NOMO-1 treated with DMSO at 0.1 percent for 48 hours (cell line): Measurements from ENCODE around the gene PTOV1.
"Not testable (repeated sequence)": the region's sequence is repeated elsewhere in the genome, so short reads cannot be mapped to it uniquely, and the experiment has no call there.

Source experiments
- DNase-seq: peaks from one replicate; lab custom pipeline; 2025; ENCODE audit not compliant: unreplicated experiment; lab: John Stamatoyannopoulos, UW

Gene PTOV1

DNA sequence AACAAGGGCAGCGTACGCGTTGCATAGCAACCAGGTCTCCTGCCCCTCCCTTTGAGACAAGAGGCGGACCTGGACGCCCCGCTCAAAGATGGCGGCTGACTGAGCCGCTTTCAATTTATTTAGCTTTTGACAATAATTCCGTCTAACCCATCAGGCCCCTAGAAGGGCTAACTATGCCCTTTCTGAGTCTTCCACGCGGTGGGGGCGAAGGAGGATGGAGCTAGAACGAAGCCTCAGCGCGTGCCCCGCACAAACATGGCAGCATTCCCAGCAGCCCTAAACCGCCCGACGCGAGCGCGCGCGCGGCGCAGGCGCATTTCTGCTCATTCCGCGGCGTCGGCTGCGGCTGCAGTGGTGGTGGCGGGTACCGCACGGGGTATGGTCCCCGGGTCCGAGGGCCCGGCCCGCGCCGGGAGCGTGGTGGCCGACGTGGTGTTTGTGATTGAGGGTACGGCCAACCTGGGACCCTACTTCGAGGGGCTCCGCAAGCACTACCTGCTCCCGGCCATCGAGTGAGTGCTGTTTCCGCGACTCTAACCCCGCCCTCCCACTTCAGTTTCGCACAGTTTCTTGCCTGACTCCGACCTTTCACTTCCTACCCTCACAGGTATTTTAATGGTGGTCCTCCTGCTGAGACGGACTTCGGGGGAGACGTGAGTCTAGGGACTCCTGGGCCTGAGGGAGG lies 32.9 kb upstream of the PTOV1 start, which contains the start of gene MED25:
MED25 (plus strand) TSS at position 326 of the 685 bp plus-strand sequence; CDS start at position 379, 53 bp downstream.
- DNase-seq: peak; percentile 83

DNA sequence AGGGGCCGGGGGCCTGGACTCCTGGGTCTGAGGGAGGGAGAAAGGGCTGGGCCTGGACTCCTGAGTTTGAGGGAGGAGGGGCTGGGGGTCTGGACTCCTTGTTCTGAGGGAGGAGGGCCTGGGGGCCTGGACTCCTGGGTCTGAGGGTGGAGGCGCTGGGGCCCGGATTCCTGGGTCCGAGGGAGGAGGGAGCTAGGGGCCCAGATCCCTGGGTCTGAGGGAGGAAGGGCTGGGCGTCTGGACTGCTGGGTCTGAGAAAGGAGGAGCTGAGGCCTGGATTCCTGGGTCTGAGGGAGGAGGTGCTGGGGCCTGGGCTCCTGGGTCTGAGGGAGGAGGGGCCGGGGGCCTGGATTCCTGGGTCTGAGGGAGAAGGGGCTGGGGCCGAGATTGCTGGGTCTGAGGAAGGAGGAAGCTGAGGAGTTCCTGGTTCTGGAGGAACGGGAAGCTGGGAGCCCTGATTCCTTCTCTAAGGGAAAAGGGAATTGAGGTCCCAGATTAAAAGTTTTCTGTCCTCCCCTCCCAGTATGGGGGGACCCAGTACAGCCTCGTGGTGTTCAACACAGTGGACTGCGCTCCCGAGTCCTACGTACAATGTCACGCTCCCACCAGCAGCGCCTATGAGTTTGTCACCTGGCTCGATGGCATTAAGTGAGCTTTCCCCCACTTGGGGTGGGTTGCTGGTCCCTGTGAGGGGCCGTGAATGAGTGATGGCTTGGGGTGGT lies 32.1 kb upstream of the PTOV1 start:
- no peak for DNase-seq

DNA sequence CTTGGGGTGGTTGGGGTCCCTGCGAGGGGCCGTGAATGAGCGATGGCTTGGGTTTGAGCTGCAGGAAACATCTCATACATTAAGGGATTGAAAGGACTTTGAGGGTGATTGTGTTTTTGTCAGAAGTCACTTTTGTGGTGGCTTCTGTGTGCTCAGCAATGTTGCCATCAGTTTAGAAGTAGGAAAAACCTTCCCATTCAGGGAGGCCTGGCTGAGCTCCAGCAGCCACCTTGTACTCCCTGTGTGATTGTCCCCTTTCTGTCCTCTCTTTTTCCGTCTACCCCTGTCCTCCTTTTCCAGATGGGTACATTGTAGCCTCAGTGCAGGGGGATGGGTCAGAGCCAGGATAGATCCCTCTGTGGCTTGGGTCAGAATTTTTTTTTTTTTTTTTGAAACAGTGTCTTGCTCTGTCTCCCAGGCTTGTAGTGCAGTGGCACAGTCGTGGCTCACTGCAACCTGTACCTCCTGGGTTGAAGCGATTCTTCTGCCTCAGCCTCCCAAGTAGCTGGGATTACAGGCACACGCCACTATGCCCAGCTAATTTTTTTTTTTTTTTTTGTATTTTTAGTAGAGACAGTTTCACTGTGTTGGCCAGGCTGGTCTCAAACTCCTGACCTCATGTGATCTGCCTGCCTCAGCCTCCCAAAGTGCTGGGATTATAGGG lies 31.4 kb upstream of the PTOV1 start:
- not testable (repeated sequence) for DNase-seq

DNA sequence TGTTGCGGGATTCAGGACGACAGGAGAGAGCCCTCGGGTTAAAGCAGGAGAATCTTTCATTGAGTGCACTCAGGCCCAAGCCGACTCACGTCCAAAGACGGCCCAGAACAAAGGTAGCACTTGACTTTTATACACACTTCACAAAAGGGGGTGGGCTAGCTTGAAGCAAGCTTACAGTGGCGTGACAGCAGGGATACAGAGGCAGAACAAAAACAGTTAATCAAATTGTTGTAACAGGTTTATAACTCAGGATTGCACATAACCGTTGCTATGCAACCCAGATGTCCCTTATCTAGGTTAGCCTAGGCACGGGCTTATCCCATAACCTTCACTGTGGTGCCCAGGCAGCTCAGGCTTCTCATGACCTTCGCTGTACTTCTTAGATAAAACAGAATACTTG lies 30.8 kb upstream of the PTOV1 start:
- no peak for DNase-seq

DNA sequence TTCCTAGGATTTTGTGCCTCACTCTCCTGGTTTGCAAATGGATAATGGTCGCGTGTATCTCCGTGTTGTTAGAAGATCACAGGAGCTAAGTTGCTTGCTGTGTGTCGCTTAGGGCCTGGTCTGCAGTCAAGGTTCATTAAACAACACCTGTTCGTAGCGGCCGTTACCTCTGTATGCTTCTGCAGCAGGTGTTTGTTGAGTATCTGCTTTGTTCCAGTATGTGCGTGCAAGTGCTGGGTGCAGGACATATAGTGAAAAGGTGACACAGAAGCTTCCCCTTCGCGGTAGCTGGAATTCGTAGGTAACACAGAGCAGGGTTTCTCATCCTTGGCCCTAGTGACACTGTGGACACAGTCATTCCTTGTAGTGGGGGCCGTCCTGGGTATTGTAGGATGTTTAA lies 27.5 kb upstream of the PTOV1 start:
- DNase-seq: no peak

DNA sequence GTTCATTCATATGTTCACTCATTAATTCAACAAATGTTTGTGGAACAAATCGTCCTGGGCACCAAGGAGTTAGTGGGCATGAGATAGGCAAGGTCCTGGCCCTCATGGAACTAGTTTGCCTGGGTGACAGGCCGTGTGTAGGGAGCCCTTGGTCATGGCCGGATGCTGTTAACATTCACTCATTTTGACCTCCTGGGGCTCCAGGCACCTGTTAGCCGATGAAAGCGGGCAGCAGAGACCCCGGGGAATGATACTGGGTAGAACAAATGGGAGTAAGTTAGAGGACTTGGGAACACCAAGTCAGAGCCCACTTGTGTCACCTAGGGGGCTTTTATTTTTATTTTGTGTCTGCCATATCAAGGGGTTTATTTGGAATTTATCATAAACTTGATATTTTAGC lies 26.3 kb upstream of the PTOV1 start:
- DNase-seq: no peak

DNA sequence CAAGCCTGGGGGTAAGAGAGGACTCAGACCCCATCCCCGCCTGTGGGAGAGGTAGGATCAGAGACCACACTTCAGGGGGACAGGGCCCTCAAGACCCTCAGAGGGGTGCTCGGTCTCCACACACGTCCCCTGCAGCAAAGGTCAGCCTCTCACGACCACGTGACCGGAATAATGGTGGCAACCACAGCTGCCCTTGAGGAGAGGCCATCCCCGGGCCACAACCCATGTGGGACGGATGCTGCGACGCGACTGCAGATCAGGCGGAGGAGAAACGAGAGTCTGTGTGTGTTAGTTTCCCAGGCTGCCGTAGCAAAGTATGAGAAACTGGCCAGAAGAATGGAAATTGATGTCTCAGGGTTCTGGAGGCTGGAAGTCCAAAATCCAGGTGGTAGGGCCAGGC lies 23.9 kb upstream of the PTOV1 start:
- DNase-seq: no peak

DNA sequence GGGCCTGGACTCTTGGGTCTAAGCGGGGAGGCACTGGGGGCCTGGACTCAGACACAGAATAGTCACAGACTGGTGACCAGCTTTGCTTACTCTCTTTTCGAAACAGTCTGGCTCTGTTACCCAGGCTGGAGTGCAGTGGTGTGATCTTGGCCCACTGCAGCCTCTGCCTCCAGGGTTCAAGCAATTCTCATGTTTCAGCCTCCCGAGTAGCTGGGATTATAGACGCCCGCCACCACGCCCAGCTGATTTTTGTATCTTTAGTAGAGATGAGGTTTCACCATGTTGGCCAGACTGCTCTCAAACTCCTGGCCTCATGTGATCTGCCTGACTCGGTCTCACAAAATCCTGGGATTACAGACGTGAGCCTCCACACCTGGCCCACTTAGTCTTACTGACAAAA lies 21.8 kb upstream of the PTOV1 start:
- DNase-seq: no peak

DNA sequence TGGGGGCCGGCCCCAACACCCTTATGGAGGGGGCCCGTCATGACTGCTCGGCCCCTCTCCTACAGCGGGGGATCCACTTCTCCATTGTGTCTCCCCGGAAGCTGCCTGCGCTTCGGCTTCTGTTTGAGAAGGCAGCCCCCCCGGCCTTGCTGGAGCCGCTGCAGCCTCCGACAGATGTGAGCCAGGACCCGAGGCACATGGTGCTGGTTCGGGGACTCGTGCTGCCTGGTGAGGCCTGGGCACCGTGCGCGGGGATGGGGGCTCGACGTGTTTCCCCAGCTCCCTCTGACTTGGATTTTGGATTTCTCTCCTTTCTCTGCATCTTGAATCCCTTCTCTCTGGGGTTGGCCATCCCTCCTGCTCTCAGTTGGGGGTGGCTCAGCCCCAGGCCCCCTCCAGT lies 21.2 kb upstream of the PTOV1 start:
- no peak for DNase-seq

DNA sequence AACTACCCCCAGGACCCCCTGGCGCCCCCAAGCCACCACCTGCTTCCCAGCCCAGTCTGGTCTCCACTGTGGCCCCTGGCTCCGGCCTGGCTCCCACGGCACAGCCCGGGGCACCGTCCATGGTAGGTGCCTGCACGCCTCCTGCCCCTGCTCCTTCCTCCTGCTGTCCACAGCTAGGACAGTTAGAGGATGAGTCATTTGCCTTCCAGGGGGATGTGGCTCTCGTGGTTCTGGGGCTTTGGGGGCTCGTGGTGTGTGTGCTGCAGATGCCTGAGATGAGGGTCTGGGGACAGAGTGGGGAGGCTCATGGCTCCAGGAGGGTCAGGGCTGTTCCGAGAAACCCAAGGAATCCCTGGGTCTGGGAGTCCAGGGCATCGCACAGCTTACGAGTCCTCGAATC lies 20.2 kb upstream of the PTOV1 start:
- DNase-seq: no peak

DNA sequence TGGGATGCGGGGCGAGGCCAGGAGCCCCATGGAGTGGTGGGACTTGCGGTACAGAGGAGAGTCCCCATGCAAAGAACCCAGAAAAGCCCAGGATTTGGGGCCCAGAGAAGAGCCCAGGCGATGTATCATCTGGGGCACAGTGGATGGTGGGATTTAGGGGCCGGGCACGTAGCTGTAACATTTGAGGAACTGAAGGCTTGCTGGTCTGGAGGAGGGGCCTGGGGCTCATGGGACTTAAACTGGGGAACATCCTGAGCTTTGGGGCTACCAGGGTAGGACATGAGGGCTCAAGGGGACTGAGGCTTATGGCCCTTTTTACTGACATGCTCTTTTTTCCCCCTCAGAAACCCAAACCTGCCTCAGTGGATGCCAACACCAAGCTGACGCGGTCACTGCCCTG lies 19.4 kb upstream of the PTOV1 start:
- no peak for DNase-seq

DNA sequence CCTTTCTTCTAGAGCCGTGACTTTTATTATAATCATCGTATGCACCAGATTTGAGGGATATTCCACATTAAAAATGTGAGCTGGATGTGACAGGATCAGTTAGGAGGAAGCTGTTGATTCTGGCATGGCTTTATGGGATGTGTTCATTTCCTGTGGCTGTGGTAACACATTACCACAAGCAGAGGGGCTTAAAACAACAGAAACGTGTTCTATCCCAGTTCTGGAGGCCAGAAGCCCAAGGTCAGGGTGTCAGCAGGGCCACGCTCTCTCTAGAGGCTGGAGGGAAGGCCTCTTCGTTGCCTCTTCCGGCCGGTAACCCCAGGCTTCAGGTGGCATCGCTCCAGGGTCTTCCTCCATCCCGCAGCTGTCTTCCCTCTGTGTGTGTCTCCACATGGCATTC lies 18.4 kb upstream of the PTOV1 start:
- DNase-seq: peak; percentile 38

DNA sequence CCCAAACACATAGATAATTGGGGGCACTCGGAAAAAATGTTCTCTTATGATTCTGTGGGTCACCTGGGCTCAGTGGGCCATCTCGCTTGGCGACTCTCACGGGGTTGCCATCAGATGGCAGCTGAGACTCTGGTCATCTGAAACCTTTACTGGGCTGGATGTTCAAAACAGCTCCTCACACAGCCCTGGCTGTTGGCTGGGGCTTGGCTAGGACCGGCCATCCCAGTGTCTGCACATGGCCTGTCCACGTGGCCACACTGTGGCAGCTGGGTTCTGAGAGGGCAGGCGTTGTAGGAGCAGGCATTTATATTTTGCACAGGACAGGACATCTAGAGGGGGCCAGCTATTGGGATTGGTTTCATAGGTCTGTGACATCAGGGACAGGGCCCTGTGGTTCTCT lies 17.4 kb upstream of the PTOV1 start:
- no peak for DNase-seq

DNA sequence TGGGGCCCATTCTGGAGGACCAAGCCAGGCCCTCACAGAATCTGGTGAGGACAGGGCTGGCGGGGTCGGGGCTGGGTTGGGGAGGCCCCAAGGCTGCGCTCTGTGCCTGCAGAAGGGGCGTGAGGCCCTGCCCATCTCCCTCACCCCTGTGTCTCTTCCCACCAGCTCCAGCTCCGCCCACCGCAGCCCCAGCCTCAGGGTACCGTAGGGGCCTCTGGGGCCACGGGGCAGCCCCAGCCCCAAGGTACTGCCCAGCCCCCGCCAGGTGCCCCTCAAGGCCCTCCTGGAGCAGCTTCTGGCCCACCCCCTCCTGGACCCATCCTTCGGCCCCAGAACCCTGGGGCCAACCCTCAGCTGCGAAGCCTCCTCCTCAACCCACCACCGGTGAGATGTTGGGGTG lies 15.4 kb upstream of the PTOV1 start:
- no peak for DNase-seq

DNA sequence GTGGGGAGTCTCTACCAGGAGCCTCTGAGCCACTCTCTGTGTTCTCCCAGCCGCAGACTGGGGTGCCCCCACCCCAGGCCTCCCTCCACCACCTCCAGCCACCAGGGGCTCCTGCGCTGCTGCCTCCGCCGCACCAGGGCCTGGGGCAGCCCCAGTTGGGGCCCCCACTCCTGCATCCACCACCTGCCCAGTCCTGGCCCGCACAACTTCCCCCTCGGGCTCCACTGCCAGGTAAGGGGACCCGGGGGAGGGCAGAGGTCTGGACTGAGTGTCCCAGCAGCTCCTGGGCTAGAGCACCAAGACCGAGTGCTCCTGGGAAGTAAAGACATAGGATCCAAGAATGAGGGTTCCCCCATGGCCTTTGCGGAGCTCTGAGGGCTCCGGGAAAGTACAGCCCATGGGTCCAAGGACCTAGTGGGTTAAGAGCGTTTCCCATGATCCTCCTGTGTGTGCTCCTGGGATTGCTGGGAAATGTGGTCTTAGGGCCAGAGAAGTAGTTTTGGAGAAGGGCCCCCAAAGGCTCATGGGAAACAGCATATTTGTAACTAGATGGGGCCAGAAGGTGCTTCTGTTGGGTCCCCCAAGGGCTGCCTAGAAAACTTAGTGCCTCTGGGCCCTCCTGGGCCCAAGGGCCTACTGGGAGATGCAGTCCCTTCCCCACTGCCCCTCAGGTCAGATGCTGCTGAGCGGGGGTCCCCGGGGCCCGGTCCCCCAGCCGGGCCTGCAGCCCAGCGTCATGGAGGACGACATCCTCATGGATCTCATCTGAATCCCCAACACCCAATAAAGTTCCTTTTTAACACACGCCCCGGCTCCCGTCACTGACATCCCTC lies 14.6 kb upstream of the PTOV1 start:
- no peak for DNase-seq

DNA sequence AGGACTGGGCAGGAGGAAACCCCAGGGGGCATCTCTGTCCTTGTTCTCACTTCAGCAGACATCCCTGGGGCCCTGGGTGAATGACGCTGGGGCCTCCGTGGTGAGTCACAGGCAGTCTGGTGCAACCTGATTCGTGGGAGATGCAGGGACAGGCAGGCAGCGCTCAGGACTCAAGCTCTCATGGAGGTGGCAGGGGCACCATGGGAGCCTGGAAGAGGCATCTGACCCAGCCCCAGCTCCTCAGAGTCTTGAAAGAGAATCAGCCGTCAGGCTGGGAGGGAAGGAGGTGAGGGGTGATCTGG lies 14.0 kb upstream of the PTOV1 start:
- no peak for DNase-seq

DNA sequence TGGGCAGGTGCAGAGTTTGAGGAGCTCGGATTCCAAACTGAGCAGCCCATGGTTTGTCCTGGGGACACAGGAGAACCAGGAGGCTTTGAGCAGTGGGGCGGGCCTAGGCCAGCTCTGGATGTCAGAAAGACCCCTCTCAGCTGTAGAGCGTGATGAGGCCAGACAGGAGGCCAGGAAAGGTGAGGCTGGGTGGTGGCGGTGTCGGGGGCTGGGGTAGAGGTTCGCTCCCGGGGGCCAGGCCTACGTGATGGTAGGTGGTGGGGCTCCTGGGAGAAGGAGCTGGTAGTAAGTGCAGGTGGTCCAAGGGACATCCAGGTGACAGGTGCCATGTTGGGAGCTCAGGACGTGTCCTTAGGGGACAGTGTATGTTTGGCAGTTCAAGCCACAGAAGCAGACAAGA lies 13.5 kb upstream of the PTOV1 start:
- DNase-seq: no peak

DNA sequence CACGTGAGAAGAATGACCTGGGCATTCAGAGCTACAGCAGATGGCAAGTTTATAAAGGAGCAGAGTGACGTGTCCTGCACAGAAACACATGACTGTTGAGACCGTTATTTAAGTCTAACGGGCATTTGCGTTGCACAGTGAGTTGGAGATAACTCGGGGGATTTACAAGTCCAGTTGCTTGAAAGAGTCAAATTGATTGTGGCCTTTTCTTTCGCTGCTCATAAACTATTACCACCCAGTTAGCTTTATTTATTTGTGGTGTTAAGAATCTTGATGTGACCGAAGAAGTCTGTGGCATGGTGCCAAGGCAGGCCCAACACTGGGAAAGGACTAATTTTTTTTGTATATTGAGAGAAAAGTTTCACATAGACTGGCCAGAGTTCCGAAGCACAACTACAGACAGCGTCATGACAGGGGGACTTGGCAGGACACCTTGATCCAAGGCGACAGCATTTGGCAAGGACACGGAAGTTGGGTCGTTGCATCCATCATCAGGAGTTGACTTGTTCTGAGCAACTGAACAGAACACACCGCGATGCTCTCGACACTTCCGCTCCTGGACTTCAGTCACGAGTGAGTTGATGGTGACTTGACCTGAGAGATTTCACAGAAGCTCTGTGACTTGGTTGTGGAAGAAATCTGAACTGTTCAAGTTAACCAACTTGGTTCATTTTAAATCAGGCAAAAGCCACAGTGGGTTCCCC lies 11.9 kb upstream of the PTOV1 start:
- no peak for DNase-seq

DNA sequence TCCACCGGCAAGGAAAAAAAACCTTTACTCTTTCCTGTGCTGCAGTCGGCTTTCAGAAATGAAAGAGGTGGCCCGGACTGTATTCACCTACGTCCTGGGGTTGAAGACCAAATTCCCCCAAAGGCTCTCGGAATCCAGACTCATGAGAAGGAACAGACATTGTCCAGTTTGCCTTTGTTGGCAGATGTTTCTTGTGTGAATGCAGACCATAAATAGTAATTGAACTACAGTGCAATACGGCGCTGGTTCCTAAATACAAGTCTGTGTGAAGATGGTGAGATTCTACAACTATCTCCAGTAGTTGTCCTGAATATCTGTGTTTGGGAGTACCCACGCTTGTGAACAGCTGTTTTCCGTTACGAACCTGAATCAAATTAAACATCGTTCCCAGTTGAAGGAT lies 11.2 kb upstream of the PTOV1 start:
- no peak for DNase-seq

DNA sequence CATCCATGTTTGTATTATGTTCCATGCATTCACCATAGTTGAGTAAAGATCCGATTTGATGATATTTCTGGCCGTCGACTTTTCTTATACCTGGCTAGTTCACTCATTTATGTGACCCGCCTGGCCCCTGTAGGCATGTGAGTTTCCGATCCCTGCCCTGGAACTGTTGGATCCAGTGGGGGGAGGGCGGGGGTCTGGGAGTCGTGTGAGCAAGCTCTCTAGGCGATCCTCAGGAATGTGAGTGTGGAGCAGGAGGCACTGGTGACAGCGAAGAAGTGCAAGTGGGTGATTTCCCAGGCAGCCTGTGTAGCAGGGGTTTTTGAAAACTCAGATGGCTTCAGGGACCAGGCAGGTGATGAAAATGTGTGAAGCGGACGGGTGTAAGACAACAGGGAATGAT lies 10.6 kb upstream of the PTOV1 start:
- no peak for DNase-seq

DNA sequence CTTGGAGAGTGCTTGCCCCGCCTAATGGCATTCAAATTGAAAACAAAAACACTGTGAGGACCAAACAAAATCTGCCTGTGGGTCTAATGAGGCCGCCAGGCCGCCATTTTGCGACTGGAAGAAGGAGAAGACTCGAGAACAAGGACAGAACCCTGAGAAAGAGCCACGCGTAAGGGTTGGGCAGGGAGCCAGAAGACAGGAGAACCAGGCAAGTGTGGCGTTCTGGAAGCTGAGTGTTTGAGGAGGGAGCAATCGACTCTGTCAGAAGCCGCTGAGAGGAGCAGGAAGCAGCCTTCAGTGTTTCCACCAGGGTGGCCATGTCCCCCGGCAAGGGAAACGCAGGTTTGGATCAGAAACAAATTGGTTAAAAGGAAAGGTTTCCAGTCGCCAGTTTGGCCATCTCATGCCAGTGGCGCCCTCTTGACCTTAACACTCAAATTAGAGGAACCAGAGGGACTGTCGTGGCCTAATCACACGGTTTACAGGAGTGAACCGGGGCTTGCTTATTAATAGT lies 10.2 kb upstream of the PTOV1 start:
- DNase-seq: no peak
